Kidney (tissue), 14 donors: ENCODE results near the gene MOGAT3. TPM values are rescaled to one million over a fixed set of nuclear protein-coding genes. Genes with fewer than 3 reads are reported as not detected.

Source experiments
- DNase-seq, 5 donors: peaks; one replicate each; pipeline ENCODE4 v3.0.0-alpha.2; 2013 to 2020
- FAIRE-seq: peaks from 2 replicates; lab custom pipeline; 2012; peaks lifted over from hg19 to GRCh38; lab: Jason Lieb, UNC
- H3K27ac ChIP-seq, 2 donors: one replicate each; pipeline ENCODE4 v1.7.0; 2013; ENCODE audit warnings: low read depth in 2 of 2, low read length in 2 of 2, inconsistent platforms in 1 of 2
- H3K27me3 ChIP-seq: one replicate; pipeline ENCODE4 v1.7.1; 2013; ENCODE audit warnings: low read length, inconsistent platforms; ENCODE audit not compliant: control insufficient read depth, insufficient read depth
- H3K36me3 ChIP-seq, 3 donors: one replicate each; pipeline versions ENCODE4 v1.7.0 to v1.7.1; 2013; ENCODE audit warnings: low read length in 3 of 3, control low read depth in 1 of 3, inconsistent platforms in 1 of 3; ENCODE audit not compliant: insufficient read depth in 3 of 3, control insufficient read depth in 2 of 3
- H3K4me1 ChIP-seq, 3 donors: one replicate each; pipeline versions ENCODE4 v1.7.0 to v1.7.1; 2013; ENCODE audit warnings: low read length in 3 of 3, inconsistent platforms in 1 of 3, low read depth in 1 of 3; ENCODE audit not compliant: control insufficient read depth in 2 of 3, insufficient read depth in 2 of 3
- H3K4me3 ChIP-seq, 3 donors: one replicate each; pipeline versions ENCODE4 v1.7.0 to v1.8.1; 2013; ENCODE audit warnings: low read length in 3 of 3, control low read depth in 1 of 3, inconsistent platforms in 1 of 3
- H3K9ac ChIP-seq, 3 donors: one replicate each; pipeline versions ENCODE4 v1.7.0 to v1.7.1; 2013; ENCODE audit warnings: low read length in 3 of 3, control low read depth in 1 of 3, inconsistent platforms in 1 of 3
- H3K9me3 ChIP-seq, 3 donors: one replicate each; pipeline versions ENCODE4 v1.7.0 to v1.7.1; 2013; ENCODE audit warnings: low read length in 3 of 3, control low read depth in 1 of 3, inconsistent platforms in 1 of 3; ENCODE audit not compliant: control insufficient read depth in 2 of 3, insufficient read depth in 1 of 3
- intact Hi-C: fragments of 100-400 bp; cut with DNase I; formaldehyde crosslinking; loops from one replicate; pipeline ENCODE4 v1.11.1; 2022
- polyA plus RNA-seq: library from polyadenylated mRNA; stranded (reverse); fragments of 350-450 nt; fragmentation: Illumina TruSeq; extraction: RNeasy Lipid Tissue Mini Kit (QIAGEN cat#74804); gene quantifications from one replicate; pipeline ENCODE4 v1.2.3, GENCODE V29; 2014; ENCODE audit warnings: low read depth, low replicate concordance; ENCODE audit not compliant: insufficient read depth
- total RNA-seq: library from RNA; stranded (reverse); fragmentation: NEBNext Ultra II Directional; extraction: Animal tissue kit (Norgen Biotek cat#: 25700); gene quantifications from one replicate; pipeline ENCODE4 v1.2.1, GENCODE V29; 2021
- TF ChIP-seq, protein P1 (sequence below): IDR thresholded peaks from 3 replicates; pipeline ENCODE4 v1.5.1; 2012; ENCODE audit warnings: mild to moderate bottlenecking, moderate library complexity, borderline replicate concordance; ENCODE audit not compliant: insufficient read depth; ENCODE audit errors: extremely low read depth
- donor health status: control.
- donor health status: control.
- donor health status: control.
- donor health status: control.
- donor health status: control.
- donor health status: DM: yes; HTN: yes; CAD: no.
- donor health status: Normal renal cell carcinoma (clear cell type).

Gene MOGAT3
- total and polyA plus RNA-seq, 2 donors from 2014 or later: 0.25 to 0.37 TPM

DNA sequence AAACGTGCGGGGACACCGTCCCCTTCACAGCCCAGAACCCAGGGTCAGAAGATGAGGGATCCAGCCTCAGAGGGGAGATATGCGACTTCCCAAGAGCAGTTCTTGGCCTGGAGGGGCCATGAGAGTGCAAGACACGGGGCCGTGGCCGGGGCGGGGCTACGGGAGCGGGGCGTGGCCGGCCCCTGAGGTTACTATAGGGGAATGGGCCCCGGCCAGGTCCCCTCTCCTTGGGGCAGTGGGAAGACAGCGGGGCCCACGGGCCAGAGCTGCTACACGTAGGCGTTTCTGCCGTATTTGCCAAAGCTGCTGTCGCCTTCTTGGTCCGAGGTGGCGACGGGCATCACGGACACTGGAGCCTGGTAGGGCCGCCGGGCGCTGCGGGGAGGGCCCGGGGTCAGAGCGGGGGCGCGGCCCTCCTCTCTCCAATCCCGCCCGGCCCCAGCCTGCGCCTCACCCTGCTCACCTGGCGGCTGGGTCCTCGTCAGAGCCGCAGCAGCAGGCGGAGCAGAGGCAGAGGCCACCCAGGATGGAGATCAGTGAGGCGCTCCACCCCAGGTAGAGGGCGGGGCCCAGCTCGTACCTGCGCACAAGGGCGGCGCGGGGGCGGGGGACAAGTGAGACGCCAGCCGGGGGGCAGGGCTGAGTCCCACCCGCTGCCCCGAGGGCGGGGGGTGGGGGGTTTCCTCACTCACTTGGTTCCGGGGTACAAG is 31.5 kb upstream of the MOGAT3 start:
- H3K36me3 ChIP-seq: peaks cover 0 to 5% (median 0%) of the 10 kb centered on the region in 3 donors
- intact Hi-C loops: no loop called here
- DNase-seq (peak; percentile 62 to 87 (median 66)), FAIRE-seq (no peak)
- H3K9ac ChIP-seq: peak overlapping the region in 1 of 3 donors; percentile 59
- H3K27ac ChIP-seq: peak overlapping the region; percentile 63 to 69
- TF ChIP-seq, protein P1, sequence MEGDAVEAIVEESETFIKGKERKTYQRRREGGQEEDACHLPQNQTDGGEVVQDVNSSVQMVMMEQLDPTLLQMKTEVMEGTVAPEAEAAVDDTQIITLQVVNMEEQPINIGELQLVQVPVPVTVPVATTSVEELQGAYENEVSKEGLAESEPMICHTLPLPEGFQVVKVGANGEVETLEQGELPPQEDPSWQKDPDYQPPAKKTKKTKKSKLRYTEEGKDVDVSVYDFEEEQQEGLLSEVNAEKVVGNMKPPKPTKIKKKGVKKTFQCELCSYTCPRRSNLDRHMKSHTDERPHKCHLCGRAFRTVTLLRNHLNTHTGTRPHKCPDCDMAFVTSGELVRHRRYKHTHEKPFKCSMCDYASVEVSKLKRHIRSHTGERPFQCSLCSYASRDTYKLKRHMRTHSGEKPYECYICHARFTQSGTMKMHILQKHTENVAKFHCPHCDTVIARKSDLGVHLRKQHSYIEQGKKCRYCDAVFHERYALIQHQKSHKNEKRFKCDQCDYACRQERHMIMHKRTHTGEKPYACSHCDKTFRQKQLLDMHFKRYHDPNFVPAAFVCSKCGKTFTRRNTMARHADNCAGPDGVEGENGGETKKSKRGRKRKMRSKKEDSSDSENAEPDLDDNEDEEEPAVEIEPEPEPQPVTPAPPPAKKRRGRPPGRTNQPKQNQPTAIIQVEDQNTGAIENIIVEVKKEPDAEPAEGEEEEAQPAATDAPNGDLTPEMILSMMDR: no peak
- no peaks in the 10 kb centered on the region for H3K27me3 ChIP-seq
- H3K9me3 ChIP-seq: no peaks in the 10 kb centered on the region
- peaks cover 0 to 10% (median 6%) of the 10 kb centered on the region in 3 donors for H3K4me1 ChIP-seq
- H3K4me3 ChIP-seq: peak overlapping the region in 1 of 3 donors; percentile 43

DNA sequence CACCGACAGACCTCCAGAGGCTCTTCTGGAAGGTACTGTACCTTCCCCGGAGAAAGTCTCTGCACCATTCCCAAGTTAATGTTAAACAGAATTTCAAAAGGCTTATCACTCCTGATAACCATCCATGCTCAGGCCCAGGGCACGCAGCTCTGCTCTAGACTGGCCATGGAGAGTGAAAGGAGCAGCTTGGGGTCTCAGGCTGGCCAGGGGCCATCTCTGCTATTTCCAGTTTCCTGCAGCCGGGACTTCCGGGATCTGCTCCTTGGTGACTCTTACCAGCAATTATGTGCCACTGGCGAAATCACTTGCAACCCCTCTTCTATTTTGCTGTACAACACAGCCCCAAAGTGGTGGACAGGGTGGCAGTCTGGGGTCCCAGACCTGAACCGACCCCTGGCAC is 30.8 kb upstream of the MOGAT3 start:
- Histone ChIP-seq H3K27ac (peak overlapping the region; percentile 63 to 69), H3K4me3 (peak overlapping the region in 1 of 3 donors; percentile 43), H3K4me1 (peaks cover 0 to 9% (median 6%) of the 10 kb centered on the region in 3 donors), H3K36me3 (peaks cover 0 to 3% (median 0%) of the 10 kb centered on the region in 3 donors), H3K9ac (peak overlapping the region in 1 of 3 donors; percentile 59), H3K27me3 (no peaks in the 10 kb centered on the region), H3K9me3 (no peaks in the 10 kb centered on the region)
- TF ChIP-seq, protein P1: no peak
- intact Hi-C loops: no loop called here
- DNase-seq (peak in 1 of 5 donors; percentile 19), FAIRE-seq (no peak)

DNA sequence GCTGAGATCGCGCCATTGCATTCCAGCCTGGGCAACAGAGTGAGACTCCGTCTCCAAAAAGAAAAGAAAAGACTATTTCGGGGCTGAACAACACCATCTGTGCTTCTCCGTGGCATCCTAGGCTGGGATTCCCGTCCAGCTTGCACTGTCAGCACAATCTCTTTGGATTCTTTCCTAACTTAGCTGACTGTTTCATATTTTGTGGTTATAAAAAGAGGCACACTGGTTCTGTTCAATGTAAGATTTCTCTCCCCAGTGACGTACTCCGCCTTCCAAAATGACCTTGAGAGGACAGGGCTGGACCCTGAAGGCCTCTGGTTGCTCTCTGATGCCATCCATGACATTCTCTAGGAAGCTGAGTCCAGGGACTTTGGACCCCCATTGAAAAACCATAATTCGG is 25.9 kb upstream of the MOGAT3 start:
- Histone ChIP-seq H3K36me3 (peaks cover 0 to 23% (median 2%) of the 10 kb centered on the region in 3 donors), H3K4me1 (peaks cover 0 to 4% (median 3%) of the 10 kb centered on the region in 3 donors), H3K27me3 (no peaks in the 10 kb centered on the region), H3K4me3 (no peak overlapping the region), H3K9me3 (no peaks in the 10 kb centered on the region), H3K27ac (no peak overlapping the region), H3K9ac (no peak overlapping the region)
- FAIRE-seq (no peak), DNase-seq (no peak)
- intact Hi-C loops: no loop called here
- TF ChIP-seq, protein P1: no peak
